Hematopoietic multipotent progenitor cell treated with erythropoietin and hydrocortisone succinate and interleukin-3 and kit ligand, for 4 days (in vitro differentiated cells): ENCODE results near the gene MBD3.

Experiments
- DNase-seq: peaks from one replicate; pipeline ENCODE4 v3.0.0-alpha.2; 2015

MBD3 gene

GRCh38 chr19:1618157-1619093 is 25.8 kb upstream of the MBD3 start:
- DNase-seq, result peak; percentile 70

- no peak for DNase-seq
Measured at GRCh38 chr19:1616875-1617274, 24.2 kb upstream of the MBD3 start.

GRCh38 chr19:1616396-1616795 is 23.7 kb upstream of the MBD3 start:
- DNase-seq, result no peak

- DNase-seq, result no peak
Measured at GRCh38 chr19:1615156-1615765, 22.6 kb upstream of the MBD3 start.

GRCh38 chr19:1613808-1614570 is 21.3 kb upstream of the MBD3 start:
- no peak for DNase-seq

- DNase-seq, result no peak
Measured at GRCh38 chr19:1613146-1613545, 20.5 kb upstream of the MBD3 start.

- no peak for DNase-seq
Measured at GRCh38 chr19:1612114-1613086, 19.7 kb upstream of the MBD3 start.

- DNase-seq, result no peak
Measured at GRCh38 chr19:1611353-1611752, 18.7 kb upstream of the MBD3 start.

- DNase-seq, result no peak
Measured at GRCh38 chr19:1610579-1610978, 17.9 kb upstream of the MBD3 start.

GRCh38 chr19:1609680-1610474 is 17.2 kb upstream of the MBD3 start:
- DNase-seq, result no peak

- DNase-seq, result peak; percentile 58
Measured at GRCh38 chr19:1609103-1609396, 16.4 kb upstream of the MBD3 start.

- DNase-seq, result peak; percentile 41
Measured at GRCh38 chr19:1608359-1609102, 15.9 kb upstream of the MBD3 start.

- peak; percentile 40 for DNase-seq
Measured at GRCh38 chr19:1606138-1606651, 13.5 kb upstream of the MBD3 start.

- DNase-seq, result peak; percentile 98
Measured at GRCh38 chr19:1605236-1606137, 12.8 kb upstream of the MBD3 start, which contains the start of gene UQCR11. TSS of gene UQCR11 (minus strand) at chr19:1605462. CDS start at chr19:1605409, 53 bp downstream.

- no peak for DNase-seq
Measured at GRCh38 chr19:1602091-1602707, 9.5 kb upstream of the MBD3 start.

- DNase-seq, result peak; percentile 81
Measured at GRCh38 chr19:1601613-1602064, 9.0 kb upstream of the MBD3 start.

GRCh38 chr19:1599460-1599846 is 6.8 kb upstream of the MBD3 start:
- no peak for DNase-seq

- no peak for DNase-seq
Measured at GRCh38 chr19:1598777-1599459, 6.3 kb upstream of the MBD3 start.

- no peak for DNase-seq
Measured at GRCh38 chr19:1593501-1593772, 772 bp upstream of the MBD3 start.
